ENCODE results near the gene PPP1R11. TPM values are rescaled to one million over a fixed set of nuclear protein-coding genes. Genes with fewer than 3 reads are reported as not detected.

PPP1R11 gene
- total and polyA plus RNA-seq, 9 of the 15 experiments (the other 6 are each of a cell fraction or from before 2014, with no cell fraction given), result 17.8 to 94.8 (median 44.6) TPM

- no peak for TF ChIP-seq ETS1 (conservative IDR thresholded peaks at IDR 0.05; ENCODE audit: control insufficient read depth, low read depth, low read length)
- no peak for TF ChIP-seq ZNF699 (CRISPR knock-in tag; IDR thresholded peaks at IDR 0.05; ENCODE audit: insufficient replicate concordance)
- no peak for TF ChIP-seq ZNF12 (CRISPR knock-in tag; IDR thresholded peaks at IDR 0.05)
- TF ChIP-seq HNRNPK (IDR thresholded peaks at IDR 0.05; ENCODE audit: low read depth, low read length, poor library complexity, severe bottlenecking), result no peak
- no peak for TF ChIP-seq PATZ1 (CRISPR knock-in tag; IDR thresholded peaks at IDR 0.05; ENCODE audit: borderline replicate concordance)
- TF ChIP-seq ZNF121 (CRISPR knock-in tag; conservative IDR thresholded peaks at IDR 0.05), result no peak
- TF ChIP-seq ZNF449 (CRISPR knock-in tag; IDR thresholded peaks at IDR 0.05), result no peak
- no peak for TF ChIP-seq TBL1XR1 (IDR thresholded peaks at IDR 0.05; ENCODE audit: low read length in 2 of 2)
- TF ChIP-seq SMAD1 (IDR thresholded peaks at IDR 0.05; ENCODE audit: low read depth, low read length, partially characterized antibody), result no peak
- no peak for TF ChIP-seq ZNF217 (CRISPR knock-in tag; IDR thresholded peaks at IDR 0.05)
- TF ChIP-seq ZNF311 (CRISPR knock-in tag; IDR thresholded peaks at IDR 0.05), result no peak
- no peak for TF ChIP-seq ELK1 (CRISPR knock-in tag; IDR thresholded peaks at IDR 0.05)
- no peak for TF ChIP-seq DMBX1 (CRISPR knock-in tag; IDR thresholded peaks at IDR 0.05; ENCODE audit: borderline replicate concordance)
- no peak for TF ChIP-seq KHSRP (IDR thresholded peaks at IDR 0.05)
- no peak for TF ChIP-seq ILK (tag; IDR thresholded peaks at IDR 0.05; ENCODE audit: borderline replicate concordance, low read depth)
- TF ChIP-seq POU5F1 (IDR thresholded peaks at IDR 0.05; ENCODE audit: borderline replicate concordance, low read depth, low read length, partially characterized antibody), result no peak
- peak in 1 of 2 experiments; percentile 48; a peak in 1 of 4 replicates for TF ChIP-seq ARNT (IDR thresholded peaks at IDR 0.05)
- TF ChIP-seq MLLT1 (IDR thresholded peaks at IDR 0.05), result 0 out of 4 replicates have a peak, but pooled peaks of 1 of the 2 experiments have one; percentile 24
- TF ChIP-seq ZNF224 (CRISPR knock-in tag; IDR thresholded peaks at IDR 0.05), result no peak
Observed at GRCh38 chr6:30102970-30103871, 36.2 kb downstream of the PPP1R11 start (continued).
